Stimulated activated CD4-positive, alpha-beta T cell treated with anti-CD3 and anti-CD28 coated beads, Interleukin-12 subunit alpha, Interleukin-12 subunit beta, amount 100 ng/mL, for 4 hours (primary cell): ENCODE measurements around the gene PTPRU.
"Not testable (repeated sequence)": the region's sequence is repeated elsewhere in the genome, so short reads cannot be mapped to it uniquely, and the experiment has no call there.

Source experiments
- DNase-seq: peaks from one replicate; pipeline ENCODE4 v3.0.0-alpha.2; 2020

PTPRU gene

GRCh38 chr1:29298246-29298645, 61.9 kb downstream of the PTPRU start:
- no peak for DNase-seq

- no peak for DNase-seq
Observed at GRCh38 chr1:29299446-29299845, 63.1 kb downstream of the PTPRU start.

- not testable (repeated sequence) for DNase-seq
Observed at GRCh38 chr1:29301732-29302131, 65.4 kb downstream of the PTPRU start.

- no peak for DNase-seq
Observed at GRCh38 chr1:29303201-29304024, 67.1 kb downstream of the PTPRU start.

- DNase-seq = no peak
Observed at GRCh38 chr1:29304025-29304684, 67.8 kb downstream of the PTPRU start.

- DNase-seq = no peak
Observed at GRCh38 chr1:29305943-29306342, 69.6 kb downstream of the PTPRU start.

GRCh38 chr1:29306471-29307140, 70.3 kb downstream of the PTPRU start:
- DNase-seq = no peak

- DNase-seq = no peak
Observed at GRCh38 chr1:29309075-29309474, 72.8 kb downstream of the PTPRU start.

GRCh38 chr1:29309621-29310020, 73.3 kb downstream of the PTPRU start:
- no peak for DNase-seq

- no peak for DNase-seq
Observed at GRCh38 chr1:29310616-29311180, 74.4 kb downstream of the PTPRU start.

- DNase-seq = no peak
Observed at GRCh38 chr1:29311352-29312030, 75.2 kb downstream of the PTPRU start.

- no peak for DNase-seq
Observed at GRCh38 chr1:29312469-29313461, 76.4 kb downstream of the PTPRU start.

GRCh38 chr1:29314685-29315084, 78.4 kb downstream of the PTPRU start:
- not testable (repeated sequence) for DNase-seq

GRCh38 chr1:29315262-29315661, 78.9 kb downstream of the PTPRU start:
- no peak for DNase-seq

GRCh38 chr1:29315876-29316275, 79.6 kb downstream of the PTPRU start:
- DNase-seq = no peak

- no peak for DNase-seq
Observed at GRCh38 chr1:29317063-29317915, 81.0 kb downstream of the PTPRU start.

GRCh38 chr1:29317916-29318530, 81.7 kb downstream of the PTPRU start:
- no peak for DNase-seq

- no peak for DNase-seq
Observed at GRCh38 chr1:29318724-29319123, 82.4 kb downstream of the PTPRU start.

GRCh38 chr1:29319300-29320110, 83.2 kb downstream of the PTPRU start:
- DNase-seq = no peak
